HUES64 (cell line): Measurements from ENCODE around the gene PKD1.
A peak's percentile ranks its signal among the peaks of the same experiment; 100 is the strongest.

Experiments used
- H3K27ac ChIP-seq: 2 replicates; pipeline ENCODE4 v1.7.0; 2013; ENCODE audit warnings: low read depth, low read length, inconsistent platforms
- H3K27me3 ChIP-seq: 2 replicates; pipeline ENCODE4 v1.6.1; 2013; ENCODE audit warnings: mild to moderate bottlenecking, low read length; ENCODE audit not compliant: insufficient read depth
- H3K36me3 ChIP-seq: 2 replicates; pipeline ENCODE4 v1.6.1; 2013; ENCODE audit warnings: mild to moderate bottlenecking, low read length; ENCODE audit not compliant: insufficient read depth
- H3K4me1 ChIP-seq: 2 replicates; pipeline ENCODE4 v1.6.1; 2013; ENCODE audit warnings: mild to moderate bottlenecking, low read length, moderate library complexity; ENCODE audit not compliant: insufficient read depth
- H3K4me3 ChIP-seq: 2 replicates; pipeline ENCODE4 v1.5.1; 2013; ENCODE audit warnings: mild to moderate bottlenecking, low read length, moderate library complexity
- H3K9ac ChIP-seq: 2 replicates; pipeline ENCODE4 v1.6.1; 2013; ENCODE audit warnings: mild to moderate bottlenecking, low read depth, low read length
- H3K9me3 ChIP-seq: 2 replicates; pipeline ENCODE4 v1.6.1; 2013; ENCODE audit warnings: low read depth, low read length; ENCODE audit not compliant: insufficient read depth
- WGBS: fragments of 150-250, 120-280 bp; methylation state at CpG from one replicate; pipeline ENCODE4 v1.1.7; 2013; ENCODE audit warnings: missing lambda C conversion rate; 5-methylcytosine and 5-hydroxymethylcytosine counted together

PKD1 gene

GRCh38 chr16:2096853-2097595 is 38.7 kb downstream of the PKD1 start:
- 95% methylated on average over 23 of the region's 25 CpGs for WGBS
- no peak overlapping the region for H3K9ac ChIP-seq
- H3K4me3 ChIP-seq = no peak overlapping the region
- H3K27me3 ChIP-seq = no peaks in the 10 kb centered on the region
- no peaks in the 10 kb centered on the region for H3K9me3 ChIP-seq
- H3K36me3 ChIP-seq = peaks cover 10% of the 10 kb centered on the region
- no peaks in the 10 kb centered on the region for H3K4me1 ChIP-seq
- no peak overlapping the region for H3K27ac ChIP-seq

GRCh38 chr16:2095918-2096582 is 39.6 kb downstream of the PKD1 start:
- WGBS = 96% methylated on average over 23 of the region's 23 CpGs
- Histone ChIP-seq H3K9me3 (no peaks in the 10 kb centered on the region), H3K36me3 (peaks cover 10% of the 10 kb centered on the region), H3K27ac (no peak overlapping the region), H3K4me1 (no peaks in the 10 kb centered on the region), H3K9ac (no peak overlapping the region), H3K27me3 (no peaks in the 10 kb centered on the region), H3K4me3 (no peak overlapping the region)

GRCh38 chr16:2095315-2095853 is 40.3 kb downstream of the PKD1 start:
- WGBS = 95% methylated on average over 26 of the region's 26 CpGs
- H3K36me3 ChIP-seq = peaks cover 10% of the 10 kb centered on the region
- H3K4me1 ChIP-seq = no peaks in the 10 kb centered on the region

GRCh38 chr16:2093793-2094192 is 41.9 kb downstream of the PKD1 start:
- H3K36me3 ChIP-seq = peaks cover 18% of the 10 kb centered on the region
- no peaks in the 10 kb centered on the region for H3K9me3 ChIP-seq
- no peaks in the 10 kb centered on the region for H3K4me1 ChIP-seq
- no peak overlapping the region for H3K4me3 ChIP-seq
- no peak overlapping the region for H3K27ac ChIP-seq
- H3K27me3 ChIP-seq = no peaks in the 10 kb centered on the region
- WGBS = 94% methylated on average over 15 of the region's 15 CpGs
- no peak overlapping the region for H3K9ac ChIP-seq

More at GRCh38 chr16:2095315-2095853, 40.3 kb downstream of the PKD1 start:
- H3K27me3 ChIP-seq = no peaks in the 10 kb centered on the region
- no peak overlapping the region for H3K27ac ChIP-seq
- H3K9me3 ChIP-seq = no peaks in the 10 kb centered on the region
- H3K9ac ChIP-seq = no peak overlapping the region
- no peak overlapping the region for H3K4me3 ChIP-seq

GRCh38 chr16:2092866-2093265 is 42.8 kb downstream of the PKD1 start:
- Histone ChIP-seq H3K36me3 (peaks cover 26% of the 10 kb centered on the region), H3K4me1 (no peaks in the 10 kb centered on the region), H3K27me3 (no peaks in the 10 kb centered on the region), H3K9me3 (no peaks in the 10 kb centered on the region), H3K9ac (no peak overlapping the region), H3K4me3 (no peak overlapping the region), H3K27ac (no peak overlapping the region)
- 95% methylated on average over 13 of the region's 13 CpGs for WGBS

- 86% methylated on average over 16 of the region's 16 CpGs for WGBS
- Histone ChIP-seq H3K9me3 (no peaks in the 10 kb centered on the region), H3K36me3 (peaks cover 29% of the 10 kb centered on the region)
These were observed 43.5 kb downstream of the PKD1 start for GRCh38 chr16:2092256-2092620.

GRCh38 chr16:2091547-2092255 is 44.0 kb downstream of the PKD1 start:
- H3K9ac ChIP-seq = peak overlapping the region; percentile 51
- peaks cover 32% of the 10 kb centered on the region for H3K36me3 ChIP-seq
- no peaks in the 10 kb centered on the region for H3K4me1 ChIP-seq
- no peaks in the 10 kb centered on the region for H3K9me3 ChIP-seq
- 29% methylated on average over 49 of the region's 49 CpGs for WGBS
- peak overlapping the region; percentile 53 for H3K4me3 ChIP-seq
- peak overlapping the region; percentile 6; the same call in 1 of the 2 replicates for H3K27ac ChIP-seq
- no peaks in the 10 kb centered on the region for H3K27me3 ChIP-seq

More at GRCh38 chr16:2092256-2092620, 43.5 kb downstream of the PKD1 start:
- peak overlapping the region; percentile 53 for H3K4me3 ChIP-seq
- peak overlapping the region; percentile 6; the same call in 1 of the 2 replicates for H3K27ac ChIP-seq
- no peaks in the 10 kb centered on the region for H3K4me1 ChIP-seq
- H3K27me3 ChIP-seq = no peaks in the 10 kb centered on the region
- peak overlapping the region; percentile 51 for H3K9ac ChIP-seq

- Histone ChIP-seq H3K9ac (peak overlapping the region; percentile 53), H3K4me1 (no peaks in the 10 kb centered on the region), H3K9me3 (no peaks in the 10 kb centered on the region), H3K27me3 (no peaks in the 10 kb centered on the region), H3K4me3 (peak overlapping the region; percentile 62), H3K36me3 (peaks cover 39% of the 10 kb centered on the region), H3K27ac (peak overlapping the region; percentile 46; the same call in 1 of the 2 replicates)
- 7% methylated on average over 101 of the region's 101 CpGs for WGBS
These were observed 44.7 kb downstream of the PKD1 start for GRCh38 chr16:2090777-2091546.

GRCh38 chr16:2090481-2090776 is 45.3 kb downstream of the PKD1 start:
- H3K9me3 ChIP-seq = no peaks in the 10 kb centered on the region
- 84% methylated on average over 14 of the region's 14 CpGs for WGBS
- peaks cover 40% of the 10 kb centered on the region for H3K36me3 ChIP-seq
- peak overlapping the region; percentile 62 for H3K4me3 ChIP-seq
- no peaks in the 10 kb centered on the region for H3K27me3 ChIP-seq
- H3K27ac ChIP-seq = 0 out of 2 replicates have a peak overlapping the region, but pooled peaks have one; percentile 46
- H3K9ac ChIP-seq = no peak overlapping the region; the same call in 1 of the 2 replicates
- no peaks in the 10 kb centered on the region for H3K4me1 ChIP-seq

- Histone ChIP-seq H3K4me1 (no peaks in the 10 kb centered on the region), H3K9ac (no peak overlapping the region), H3K27me3 (no peaks in the 10 kb centered on the region), H3K4me3 (no peak overlapping the region), H3K27ac (no peak overlapping the region), H3K36me3 (peaks cover 38% of the 10 kb centered on the region), H3K9me3 (no peaks in the 10 kb centered on the region)
- 96% methylated on average over 44 of the region's 44 CpGs for WGBS
These were observed 45.8 kb downstream of the PKD1 start for GRCh38 chr16:2089706-2090480.
